PC-9 (cell line): Measurements from ENCODE around the gene GALNT5.

Experiments used
- CTCF ChIP-seq: fragments of 200-600 bp; sonication (generic); conservative IDR thresholded peaks from 2 replicates; pipeline ENCODE4 v1.6.1; 2017; ENCODE audit warnings: mixed run types, antibody characterized with exemption, mild to moderate bottlenecking, moderate library complexity
- EZH2 ChIP-seq: fragments of 200-600 bp; sonication (generic); IDR thresholded peaks from 2 replicates; pipeline ENCODE4 v1.8.0; 2017; ENCODE audit warnings: antibody characterized with exemption, low read depth

- no peak for TF ChIP-seq EZH2
- no peak for TF ChIP-seq CTCF
These were observed 69.7 kb downstream of the GALNT5 start for GRCh38 chr2:157327200-157327599.
